ENCODE data around the gene PTPRG.
A peak's percentile ranks its signal among the peaks of the same experiment; 100 is the strongest.

PTPRG gene

GRCh38 chr3:62164196-62164595 is 602.8 kb downstream of the PTPRG start:
- no peak overlapping the region for H3K4me3 ChIP-seq (ENCODE audit: control insufficient read depth, low read depth, low read length)
- DNase-seq (ENCODE audit: low read depth) = no peak
- no peak for TF ChIP-seq CTCF (conservative IDR thresholded peaks at IDR 0.05; ENCODE audit: control insufficient read depth, insufficient read depth, low read depth, low read length)

- no peak for DNase-seq (ENCODE audit: low read depth)
- no peak overlapping the region for H3K4me3 ChIP-seq (ENCODE audit: control insufficient read depth, low read depth, low read length)
- no peak for TF ChIP-seq CTCF (conservative IDR thresholded peaks at IDR 0.05; ENCODE audit: control insufficient read depth, insufficient read depth, low read depth, low read length)
Measured at GRCh38 chr3:62164746-62165145, 603.4 kb downstream of the PTPRG start.

- no peak for TF ChIP-seq CTCF (conservative IDR thresholded peaks at IDR 0.05; ENCODE audit: control insufficient read depth, insufficient read depth, low read depth, low read length)
- no peak overlapping the region for H3K4me3 ChIP-seq (ENCODE audit: control insufficient read depth, low read depth, low read length)
- peak; percentile 36 for DNase-seq (ENCODE audit: low read depth)
Measured at GRCh38 chr3:62167566-62168262, 606.3 kb downstream of the PTPRG start.

- no peak for TF ChIP-seq CTCF (conservative IDR thresholded peaks at IDR 0.05; ENCODE audit: control insufficient read depth, insufficient read depth, low read depth, low read length)
- no peak for DNase-seq (ENCODE audit: low read depth)
- H3K4me3 ChIP-seq (ENCODE audit: control insufficient read depth, low read depth, low read length) = no peak overlapping the region
Measured at GRCh38 chr3:62168356-62168755, 607.0 kb downstream of the PTPRG start.

- TF ChIP-seq CTCF (conservative IDR thresholded peaks at IDR 0.05; ENCODE audit: control insufficient read depth, insufficient read depth, low read depth, low read length) = no peak
- H3K4me3 ChIP-seq (ENCODE audit: control insufficient read depth, low read depth, low read length) = no peak overlapping the region
- DNase-seq (ENCODE audit: low read depth) = peak; percentile 34
Measured at GRCh38 chr3:62169906-62170660, 608.7 kb downstream of the PTPRG start.

GRCh38 chr3:62171789-62172188 is 610.4 kb downstream of the PTPRG start:
- no peak for DNase-seq (ENCODE audit: low read depth)
- H3K4me3 ChIP-seq (ENCODE audit: control insufficient read depth, low read depth, low read length) = no peak overlapping the region
- TF ChIP-seq CTCF (conservative IDR thresholded peaks at IDR 0.05; ENCODE audit: control insufficient read depth, insufficient read depth, low read depth, low read length) = no peak
